ENCODE results near the gene SETD7.

DNA sequence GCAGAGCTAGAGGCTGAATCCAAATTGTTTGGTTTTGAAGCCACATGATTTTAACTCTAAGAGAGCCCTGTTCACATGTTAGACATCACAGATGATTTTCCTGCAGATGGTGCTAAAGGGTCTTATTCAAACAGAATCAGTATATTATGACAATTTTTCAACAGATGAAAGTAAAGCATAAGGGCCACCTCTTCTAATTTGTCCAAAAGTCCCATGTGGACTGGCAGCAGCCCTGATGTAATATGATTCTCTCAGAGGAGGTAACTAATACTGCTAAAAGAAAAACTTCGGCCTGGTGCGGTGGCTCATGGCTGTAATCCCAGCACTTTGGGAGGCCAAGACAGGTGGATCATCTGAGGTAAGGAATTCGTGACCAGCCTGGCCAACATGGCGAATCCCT, 26.0 kb upstream of the SETD7 start:
- TF ChIP-seq POLR2A (IDR thresholded peaks at IDR 0.05; ENCODE audit: low read depth, low read length) = no peak
- no peak for TF ChIP-seq POLR2AphosphoS5 (IDR thresholded peaks at IDR 0.05; ENCODE audit: low read depth, low read length)
